GM12892 (cell line): ENCODE data around the gene LIMA1.

ENCODE experiments used
- POLR2A ChIP-seq: IDR thresholded peaks from 2 replicates; pipeline ENCODE4 v1.6.1; 2011; ENCODE audit warnings: low read depth, low read length, control low read depth
- TAF1 ChIP-seq: IDR thresholded peaks from 2 replicates; pipeline ENCODE4 v1.6.1; 2011; ENCODE audit warnings: low read depth, mild to moderate bottlenecking, control low read depth, low read length, borderline replicate concordance

GRCh38 chr12:50268482-50268881, 14.8 kb downstream of the LIMA1 start:
- TF ChIP-seq TAF1 (no peak), POLR2A (no peak)
